Right renal pelvis (tissue), 4 donors: ENCODE data around the gene BTN3A1. TPM values are rescaled to one million over a fixed set of nuclear protein-coding genes. Genes with fewer than 3 reads are reported as not detected.
A peak's percentile ranks its signal among the peaks of the same experiment; 100 is the strongest.
"Not testable (repeated sequence)": the region's sequence is repeated elsewhere in the genome, so short reads cannot be mapped to it uniquely, and the experiment has no call there.

ENCODE experiments used
- DNase-seq, 4 donors: peaks; one replicate each; pipeline ENCODE4 v3.0.0-alpha.2; 2013; ENCODE audit warnings: low read depth in 4 of 4, low spot score in 3 of 4, missing footprints in 1 of 4
- polyA plus RNA-seq, 4 donors: library from polyadenylated mRNA; unstranded; fragments of 120-200 nt; gene quantifications; one replicate each; pipeline ENCODE4 v1.2.1, GENCODE V29; 2013; ENCODE audit not compliant: insufficient read length in 4 of 4

The BTN3A1 gene
- polyA plus RNA-seq, 4 donors: 19.2 to 31.1 (median 27.1) TPM

DNA sequence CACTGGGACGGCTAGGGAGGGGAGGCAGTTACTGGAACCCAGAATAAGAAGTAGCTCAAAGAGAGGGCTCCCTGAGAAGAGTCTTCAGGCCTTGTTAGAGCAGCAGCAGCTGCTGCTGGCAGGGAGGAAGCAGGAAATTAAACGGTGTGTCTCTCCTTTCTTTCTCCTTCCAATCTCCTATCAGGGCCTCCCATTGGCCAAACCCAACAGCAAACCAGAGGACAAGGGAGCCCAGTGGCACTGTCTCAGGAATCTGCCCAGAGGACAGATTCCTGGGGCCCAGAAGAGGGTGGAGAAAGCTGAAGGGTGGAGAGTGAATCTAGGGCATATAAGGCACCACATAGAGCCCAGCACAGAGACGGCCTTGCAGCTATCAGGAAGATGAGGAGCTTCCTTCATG, 10.2 kb downstream of the BTN3A1 start:
- DNase-seq: no peak

DNA sequence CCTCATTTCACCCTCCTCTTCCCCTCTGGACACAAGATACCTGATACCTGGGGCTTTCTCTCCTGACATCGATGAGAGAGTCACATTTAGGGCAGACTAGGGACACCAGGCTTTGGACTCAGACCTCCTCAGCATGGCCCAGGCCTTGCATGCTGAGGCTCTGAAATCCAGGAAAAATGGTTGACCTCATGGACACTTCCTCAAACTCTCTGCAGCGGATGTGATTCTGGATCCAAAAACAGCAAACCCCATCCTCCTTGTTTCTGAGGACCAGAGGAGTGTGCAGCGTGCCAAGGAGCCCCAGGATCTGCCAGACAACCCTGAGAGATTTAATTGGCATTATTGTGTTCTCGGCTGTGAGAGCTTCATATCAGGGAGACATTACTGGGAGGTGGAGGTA, 10.9 kb downstream of the BTN3A1 start:
- DNase-seq: no peak

DNA sequence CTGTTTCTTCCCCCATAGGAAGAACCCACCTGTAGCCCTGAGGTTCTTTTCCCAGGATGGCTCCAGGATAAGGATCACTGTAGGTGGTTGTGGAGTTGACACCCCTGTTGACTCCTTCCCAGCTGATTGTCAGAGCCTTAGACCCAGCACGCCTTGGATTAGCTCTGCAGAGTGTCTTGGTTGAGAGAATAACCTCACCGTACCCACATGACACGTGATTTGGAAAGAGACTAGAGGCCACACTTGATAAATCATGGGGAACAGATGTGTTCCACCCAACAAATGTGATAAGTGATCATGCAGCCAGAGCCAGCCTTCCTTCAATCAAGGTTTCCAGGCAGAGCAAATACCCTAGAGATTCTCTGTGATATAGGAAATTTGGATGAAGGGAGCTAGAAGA, 12.2 kb downstream of the BTN3A1 start:
- DNase-seq: no peak

DNA sequence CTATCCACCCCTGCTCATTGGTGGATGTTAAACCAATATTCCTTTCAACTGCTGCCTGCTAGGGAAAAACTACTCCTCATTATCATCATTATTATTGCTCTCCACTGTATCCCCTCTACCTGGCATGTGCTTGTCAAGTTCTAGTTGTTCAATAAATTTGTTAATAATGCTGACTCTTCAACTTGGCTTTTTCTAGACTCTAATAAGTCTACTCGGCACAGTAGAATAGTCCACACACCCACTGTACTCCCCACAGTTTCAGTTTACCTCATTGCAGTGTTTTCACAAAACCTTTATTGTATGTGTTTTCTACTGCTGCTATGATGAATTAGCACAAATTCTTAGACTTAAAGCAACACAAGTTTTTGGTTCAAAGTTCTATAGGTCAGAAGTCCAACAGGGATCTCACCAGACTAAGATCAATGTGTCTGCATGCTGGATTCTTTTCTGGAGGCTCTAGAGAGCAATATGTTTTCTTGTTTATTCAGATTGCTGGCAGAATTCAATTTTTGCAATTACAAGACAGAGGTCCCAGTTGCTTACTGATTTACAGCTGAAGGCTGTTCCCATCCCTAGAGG, 13.1 kb downstream of the BTN3A1 start:
- DNase-seq: no peak

DNA sequence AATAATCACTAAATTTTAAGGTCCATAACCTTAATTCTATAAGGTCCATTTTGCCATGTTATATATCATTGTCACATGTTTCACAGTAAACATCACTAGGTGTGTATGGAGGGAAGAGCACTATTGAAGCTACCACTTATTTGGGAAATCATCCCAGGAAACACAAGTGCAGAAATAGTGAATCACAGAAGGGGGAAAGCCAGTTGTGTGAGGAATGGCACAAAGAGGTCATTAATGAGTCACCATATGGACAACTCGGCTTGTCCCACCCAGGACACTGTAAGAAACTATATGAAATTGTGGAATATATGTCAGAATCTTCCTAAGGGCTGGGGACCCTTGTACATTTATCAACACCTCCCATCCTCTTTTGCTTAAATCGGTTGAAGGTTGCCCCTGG, 13.7 kb downstream of the BTN3A1 start:
- DNase-seq: no peak

DNA sequence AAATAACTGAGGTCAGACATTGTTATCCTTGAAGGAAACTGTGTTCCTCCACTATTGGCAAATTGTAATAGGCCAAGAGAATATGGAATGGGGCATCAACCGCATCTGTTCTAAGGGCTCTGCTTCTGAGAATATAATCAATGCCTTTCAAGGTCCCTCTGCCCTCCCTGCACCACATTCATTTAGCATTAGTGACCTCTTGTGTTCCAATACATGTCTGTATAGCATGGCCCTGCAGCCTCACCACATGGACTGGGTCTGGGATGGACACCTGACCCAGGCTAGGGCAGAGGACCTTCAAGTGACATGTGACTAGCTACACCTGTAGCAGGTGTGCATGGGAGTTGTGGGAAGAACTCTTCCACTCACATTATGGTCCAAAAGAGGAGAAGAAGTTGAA, 14.2 kb downstream of the BTN3A1 start:
- no peak for DNase-seq

DNA sequence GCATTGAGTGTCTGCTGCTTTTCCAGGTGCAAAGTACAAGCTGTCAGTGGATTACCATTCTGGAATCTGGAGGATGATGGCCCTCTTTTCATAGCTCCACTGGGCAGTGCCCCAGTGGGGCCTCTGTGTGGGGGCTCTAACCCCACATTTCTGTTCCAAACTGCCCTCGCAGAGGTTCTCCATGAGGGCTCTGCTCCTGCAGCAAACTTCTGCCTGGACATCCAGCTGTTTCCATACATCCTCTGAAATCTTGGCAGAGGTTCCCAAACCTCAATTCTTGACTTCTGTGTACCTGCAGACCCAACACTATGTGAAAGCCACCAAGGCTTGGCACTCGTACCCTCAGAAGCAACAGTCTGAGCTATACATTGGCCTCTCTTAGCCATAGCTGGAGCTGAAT, 16.0 kb downstream of the BTN3A1 start:
- not testable (repeated sequence) for DNase-seq

DNA sequence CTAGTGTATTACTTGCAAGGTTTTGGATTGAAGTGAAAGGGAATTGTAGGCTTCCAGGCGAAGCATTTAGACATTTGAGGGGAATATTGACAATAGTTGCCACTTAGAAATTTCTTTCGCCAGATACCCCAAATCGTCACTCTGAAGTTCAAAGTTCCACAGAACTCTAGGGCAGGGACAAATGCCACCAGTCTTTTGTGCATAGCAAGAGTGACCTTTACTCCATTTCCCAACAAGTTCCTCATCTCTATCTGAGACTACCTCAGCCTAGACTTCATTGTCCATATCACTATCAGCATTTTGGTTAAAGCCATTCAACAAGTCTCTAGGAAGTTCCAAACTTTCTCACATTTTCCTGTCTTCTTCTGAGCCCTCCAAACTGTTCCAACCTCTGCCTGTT, 16.7 kb downstream of the BTN3A1 start:
- not testable (repeated sequence) for DNase-seq

DNA sequence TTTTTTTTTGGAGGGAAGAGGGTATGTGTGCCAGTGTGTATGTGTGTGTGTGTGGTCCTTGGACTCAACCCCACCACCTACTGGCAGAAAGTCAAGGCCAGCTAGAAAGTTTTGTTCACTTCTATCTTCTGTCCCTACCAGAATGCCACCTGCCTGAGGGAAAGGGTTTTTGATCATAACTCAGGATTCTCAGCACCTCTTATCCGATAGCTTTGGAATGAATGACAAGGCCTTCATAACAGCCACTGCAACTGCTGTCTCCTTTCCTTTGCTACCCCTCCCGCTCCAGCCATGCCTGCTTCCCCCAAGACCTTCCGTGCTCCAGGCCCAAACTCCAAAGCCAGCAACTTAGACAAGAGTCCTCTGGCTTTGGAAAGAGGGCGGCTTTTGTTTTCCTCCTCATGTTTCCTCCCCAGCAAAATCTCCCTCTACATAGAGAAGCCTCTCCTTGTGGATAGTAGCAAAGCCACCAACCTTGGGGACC, 18.7 kb downstream of the BTN3A1 start:
- peak in 3 of 4 donors; percentile 38 to 60 (median 50) for DNase-seq

DNA sequence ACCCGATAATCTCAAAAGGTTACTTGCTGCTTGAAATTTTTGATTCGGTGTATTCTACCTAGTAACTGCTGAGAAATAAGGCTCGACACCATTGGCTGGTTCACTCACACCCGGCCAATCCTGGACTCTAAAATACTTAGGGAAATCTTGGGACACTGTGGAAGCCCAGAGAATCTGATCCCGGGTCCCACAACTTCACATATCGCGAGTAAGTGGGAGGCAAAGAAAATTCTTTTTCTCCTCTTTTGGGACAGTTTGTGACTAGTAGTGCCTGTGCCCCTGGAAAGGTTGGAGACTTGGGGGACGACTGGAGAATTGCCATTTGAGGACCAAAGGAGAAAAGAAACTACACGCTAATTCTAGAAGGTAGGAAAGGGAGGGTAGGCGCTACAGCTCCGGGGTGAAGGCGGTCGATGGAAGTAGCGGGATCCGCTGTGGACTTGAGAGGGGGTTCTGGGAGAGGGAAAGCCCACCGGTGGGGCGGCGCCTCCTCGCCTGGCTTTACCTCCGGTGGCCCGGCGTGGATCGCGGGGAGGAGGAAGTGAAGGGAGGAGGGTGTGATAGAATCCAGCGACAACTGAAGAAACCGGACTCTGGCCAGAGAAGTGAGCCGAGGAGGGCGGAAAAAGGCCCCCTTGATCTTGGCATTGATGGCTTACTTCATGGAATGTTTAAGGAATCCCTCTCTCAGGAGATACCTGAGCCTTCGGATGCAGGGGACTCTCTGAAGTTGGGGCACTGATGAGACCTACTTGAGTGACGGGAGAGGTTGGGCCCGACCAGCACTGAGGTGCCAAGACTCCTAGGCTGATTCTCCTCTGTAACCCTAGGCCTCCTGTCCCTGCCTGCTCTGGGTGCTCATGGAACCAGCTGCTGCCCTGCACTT, 19.4 kb downstream of the BTN3A1 start:
- DNase-seq: peak; percentile 78 to 91 (median 86)

DNA sequence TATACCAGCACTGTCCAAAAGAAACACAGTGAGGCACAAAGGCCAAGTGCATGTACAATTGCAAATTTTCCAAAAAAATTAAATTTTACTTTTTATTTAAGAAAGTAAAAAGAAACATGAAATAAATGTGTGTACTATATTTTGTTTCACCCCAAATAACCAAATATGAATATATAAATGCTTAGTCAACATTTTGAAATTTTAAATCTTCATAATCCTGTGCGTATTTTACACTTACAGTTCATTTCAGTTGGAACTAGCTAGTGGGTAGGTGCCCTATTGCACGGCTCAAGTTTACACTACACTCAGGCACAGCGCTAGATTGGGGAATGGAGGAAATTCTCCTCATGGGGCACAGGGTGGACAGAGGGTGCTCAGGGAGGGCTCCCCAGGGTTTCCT, 20.3 kb downstream of the BTN3A1 start:
- DNase-seq: no peak

DNA sequence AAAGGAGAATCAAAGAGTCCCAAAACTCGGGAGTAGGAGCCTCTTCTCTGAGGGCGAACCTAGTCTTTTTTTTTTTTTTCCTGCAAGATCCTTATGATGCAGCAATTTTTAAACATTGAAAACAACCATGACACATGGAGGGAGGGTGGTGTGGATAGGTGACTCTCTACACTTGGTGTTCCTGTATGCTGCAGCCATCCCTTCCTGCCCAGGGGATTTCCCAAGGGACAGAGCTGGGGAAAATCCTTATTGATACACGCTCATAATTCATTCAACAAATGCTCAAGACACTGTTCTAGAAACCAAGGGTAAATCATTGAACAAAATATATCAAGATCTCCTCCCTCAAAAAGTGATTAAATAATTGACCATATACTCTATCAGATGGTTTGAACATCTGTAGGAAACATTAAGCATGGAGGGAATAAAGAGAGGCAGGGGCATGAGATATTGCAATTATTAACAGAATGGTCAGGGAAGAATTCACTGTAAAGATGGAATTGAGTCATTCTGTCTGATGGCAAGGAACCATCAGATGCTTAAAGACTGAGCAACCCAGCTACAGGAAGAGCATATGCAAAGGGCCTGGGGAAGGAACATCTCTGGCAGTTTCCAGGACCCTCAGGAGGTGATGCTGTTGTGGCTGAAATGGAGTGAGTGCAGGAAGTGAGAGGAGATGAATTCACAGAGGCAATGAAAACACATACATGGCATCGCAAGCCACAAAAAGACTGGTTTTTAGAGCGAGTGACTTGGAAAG, 24.8 kb downstream of the BTN3A1 start:
- no peak for DNase-seq

DNA sequence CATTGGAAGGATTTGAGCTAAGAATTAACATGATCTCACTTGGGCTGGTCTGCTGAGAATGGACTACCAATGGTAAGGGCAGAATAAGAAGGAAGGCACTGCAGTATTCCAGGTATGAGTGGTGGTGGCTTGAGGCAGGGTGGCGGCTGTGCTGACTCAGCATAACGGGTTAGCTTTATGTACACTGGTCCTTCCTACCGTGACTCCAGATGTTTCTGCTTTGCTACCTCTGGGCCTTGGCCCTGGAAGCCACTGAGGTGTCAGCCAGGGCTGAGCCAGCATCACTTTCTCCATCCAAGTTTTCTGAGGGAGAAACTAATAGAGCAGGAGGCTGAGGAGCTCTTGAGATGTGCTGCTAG, 25.4 kb downstream of the BTN3A1 start:
- no peak for DNase-seq

DNA sequence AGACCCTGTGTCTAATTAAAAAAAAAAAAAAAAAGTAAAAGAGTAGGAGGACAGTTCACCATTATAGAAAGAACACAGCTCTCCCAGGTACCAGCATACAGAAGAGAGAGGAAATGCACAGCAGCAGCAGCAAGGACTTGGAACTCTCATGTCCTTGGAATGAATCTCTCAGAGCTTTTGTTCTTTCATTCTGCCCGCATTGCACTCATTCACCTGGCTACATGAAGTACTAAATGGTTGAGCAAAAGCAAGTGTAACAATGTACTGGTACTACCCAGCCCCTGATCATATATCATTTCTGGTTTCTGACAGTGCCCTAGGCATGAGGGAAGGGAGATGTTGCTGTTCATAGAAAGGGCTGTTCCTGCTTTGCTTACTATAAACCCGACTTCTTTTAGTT, 26.1 kb downstream of the BTN3A1 start:
- DNase-seq: no peak

DNA sequence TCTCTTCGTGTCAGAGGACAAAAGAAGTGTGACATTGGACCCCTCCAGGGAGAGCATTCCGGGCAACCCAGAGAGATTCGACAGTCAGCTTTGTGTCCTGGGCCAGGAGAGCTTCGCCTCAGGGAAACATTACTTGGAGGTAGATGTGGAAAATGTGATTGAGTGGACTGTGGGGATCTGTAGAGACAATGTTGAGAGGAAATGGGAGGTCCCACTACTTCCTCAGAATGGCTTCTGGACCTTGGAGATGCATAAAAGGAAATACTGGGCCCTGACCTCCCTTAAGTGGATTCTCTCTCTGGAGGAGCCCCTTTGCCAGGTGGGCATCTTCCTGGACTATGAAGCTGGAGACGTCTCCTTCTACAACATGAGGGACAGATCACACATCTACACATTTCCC, 28.7 kb downstream of the BTN3A1 start:
- DNase-seq: no peak

DNA sequence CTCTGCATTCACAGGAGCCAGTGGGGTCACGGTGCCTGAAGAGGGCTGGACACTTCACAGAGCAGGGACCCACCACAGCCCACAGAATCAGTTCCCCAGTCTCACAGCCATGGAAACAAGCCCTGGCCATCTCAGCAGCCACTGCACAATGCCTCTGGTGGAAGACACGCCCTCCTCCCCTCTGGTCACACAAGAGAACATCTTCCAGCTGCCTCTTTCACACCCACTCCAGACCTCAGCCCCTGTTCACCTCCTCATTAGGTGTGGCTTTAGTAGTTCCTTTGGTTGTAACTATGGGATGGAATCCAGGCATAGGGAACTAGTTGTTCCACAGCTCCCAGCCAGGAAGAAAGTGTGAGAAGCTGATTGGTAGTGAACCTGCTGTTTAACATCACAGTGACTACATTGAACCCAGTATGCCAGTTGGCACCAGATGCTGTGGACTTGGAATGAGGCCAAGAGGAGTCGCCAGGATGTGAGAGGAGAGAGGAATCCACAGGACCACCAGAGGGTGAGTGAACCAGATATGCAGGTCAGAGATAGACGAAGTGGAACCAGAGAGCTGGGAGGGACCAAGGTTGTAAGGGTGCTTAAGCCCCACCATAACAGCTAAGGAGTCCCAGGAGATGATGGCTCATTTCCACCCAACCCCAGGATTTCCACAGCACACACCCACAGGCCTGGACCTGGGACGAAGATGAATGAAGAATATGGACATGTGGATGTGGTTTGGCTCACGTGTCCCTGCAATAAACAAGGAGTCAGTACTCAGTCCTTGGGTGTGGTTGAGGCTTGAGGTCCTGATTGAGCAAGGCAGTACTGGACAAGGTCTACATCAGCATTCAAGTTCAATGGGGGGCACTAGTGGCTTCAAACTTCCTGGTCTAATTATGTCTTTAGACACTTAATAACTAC, 29.4 kb downstream of the BTN3A1 start:
- DNase-seq: no peak

DNA sequence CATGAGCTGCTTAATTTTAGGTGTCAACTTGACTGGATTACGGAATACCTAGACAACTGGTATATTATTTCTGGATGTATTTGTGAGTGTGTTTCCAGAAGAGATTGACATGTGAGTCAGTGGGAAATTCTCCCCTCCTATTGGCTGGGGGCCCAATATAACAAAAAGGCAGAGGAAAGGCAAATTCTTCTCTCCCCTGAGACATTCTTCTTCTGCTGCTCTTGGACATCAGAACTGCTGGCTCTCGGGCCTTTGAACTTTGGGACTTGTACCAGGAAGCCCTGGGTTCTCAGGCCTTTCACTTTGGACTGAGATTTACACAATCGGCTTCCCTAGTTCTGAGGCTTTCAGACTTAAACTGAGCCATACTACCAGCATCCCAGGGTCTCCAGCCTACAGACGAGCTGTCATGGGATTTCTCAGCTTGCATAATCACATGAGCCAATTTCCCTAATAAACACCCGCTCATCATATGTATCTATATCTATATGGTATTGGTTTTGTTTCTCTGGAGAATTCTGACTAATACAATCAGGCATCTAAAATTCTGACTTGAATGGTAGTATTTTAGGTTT, 30.6 kb downstream of the BTN3A1 start:
- DNase-seq: no peak

DNA sequence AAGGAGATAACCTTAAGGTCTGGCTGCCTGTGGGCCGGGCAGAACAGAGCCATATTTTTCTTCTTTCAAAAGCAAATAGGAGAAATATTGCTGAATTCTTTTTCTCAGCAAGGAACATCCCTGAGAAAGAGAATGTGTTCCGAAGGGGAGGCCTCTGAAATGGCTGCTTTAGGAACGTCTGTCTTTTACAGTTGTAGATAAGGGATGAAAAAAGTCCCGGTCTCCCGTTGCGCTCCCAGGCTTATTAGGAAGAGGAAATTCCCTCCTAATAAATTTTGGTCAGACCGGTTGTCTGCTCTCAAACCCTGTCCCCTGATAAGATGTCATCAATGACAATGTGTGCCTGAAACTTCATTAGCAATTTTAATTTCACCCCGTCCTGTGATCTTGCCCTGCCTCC, 31.6 kb downstream of the BTN3A1 start:
- not testable (repeated sequence) for DNase-seq

DNA sequence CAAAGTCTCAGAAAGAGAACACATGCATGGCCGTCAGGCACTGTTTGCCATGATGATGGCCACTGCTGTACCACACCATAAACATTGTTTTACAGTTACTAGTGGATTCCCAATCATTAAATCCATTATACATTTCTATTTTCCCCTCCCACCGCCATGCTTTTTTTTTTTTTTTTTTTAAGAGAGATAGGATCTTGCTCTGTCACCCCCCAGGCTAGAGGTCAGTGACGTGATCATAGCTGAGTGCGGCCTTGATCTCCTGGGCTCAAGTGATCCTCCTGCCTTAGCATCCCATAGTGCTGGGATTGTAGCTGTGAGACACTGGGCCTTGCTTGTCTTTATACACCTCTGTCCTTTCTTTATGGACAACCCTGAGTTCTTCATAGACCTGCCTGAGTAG, 33.9 kb downstream of the BTN3A1 start:
- DNase-seq: no peak

DNA sequence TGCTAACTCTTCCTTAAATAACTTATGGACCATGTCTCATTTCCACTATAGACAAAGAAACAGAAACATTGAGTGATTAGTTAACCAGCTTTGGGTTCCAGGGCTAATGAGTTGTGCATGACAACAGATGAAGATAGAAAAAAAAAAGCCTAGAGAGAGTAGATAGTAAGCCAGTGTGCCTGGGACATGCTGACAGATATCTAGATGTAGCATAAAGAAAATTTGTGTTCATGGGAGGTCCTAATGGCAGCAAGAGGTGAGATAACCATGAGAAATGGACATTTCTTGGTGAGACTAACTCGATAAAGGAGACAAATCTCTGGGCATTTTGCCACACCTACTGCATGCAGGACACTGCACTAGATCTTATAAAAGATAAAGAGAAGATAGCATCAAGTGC, 35.5 kb downstream of the BTN3A1 start:
- no peak for DNase-seq
